NCI-H2227 treated with DMSO at 0.1 percent for 48 hours (cell line): Measurements from ENCODE around the gene TGFBRAP1.
A peak's percentile ranks its signal among the peaks of the same experiment; 100 is the strongest.

Experiments used
- DNase-seq: peaks from one replicate; lab custom pipeline; 2025; lab: John Stamatoyannopoulos, UW

TGFBRAP1 gene

GRCh38 chr2:105238664-105239240 is 90.8 kb downstream of the TGFBRAP1 start:
- no peak for DNase-seq

- DNase-seq: no peak
These were observed 92.3 kb downstream of the TGFBRAP1 start for GRCh38 chr2:105237045-105237765.

GRCh38 chr2:105236060-105236424 is 93.5 kb downstream of the TGFBRAP1 start:
- DNase-seq: no peak

DNA sequence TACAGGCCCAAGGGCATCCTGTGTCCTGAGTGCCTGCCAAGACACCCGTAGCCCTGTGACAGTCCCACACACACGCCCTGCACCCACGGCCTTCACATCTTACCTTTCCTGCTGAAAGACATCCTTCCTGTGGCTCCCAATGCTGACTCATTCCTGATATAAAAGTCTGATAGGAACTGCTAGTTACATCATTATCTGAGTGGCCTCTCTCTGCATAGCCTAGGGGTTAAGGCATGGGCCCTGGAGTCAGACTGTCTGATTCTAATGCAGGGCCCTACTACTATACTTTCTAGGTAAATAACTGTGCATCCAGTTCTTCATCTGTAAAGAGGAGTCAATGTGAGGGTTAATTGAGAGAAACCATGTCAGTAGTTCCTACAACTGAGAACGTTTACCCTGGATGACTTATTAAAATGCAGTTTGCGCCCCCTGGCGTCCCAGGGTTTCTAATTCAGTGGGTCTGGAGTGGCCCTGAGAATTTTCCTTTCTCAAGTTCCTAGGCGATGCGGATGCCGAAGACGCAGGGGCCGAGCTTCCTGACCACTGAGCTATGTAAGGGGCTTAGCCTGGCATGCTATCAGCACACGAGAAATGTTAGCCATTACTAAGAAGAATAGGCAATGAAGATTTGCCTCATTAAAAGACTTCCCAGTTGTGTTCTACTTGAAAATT is 94.0 kb downstream of the TGFBRAP1 start:
- DNase-seq: peak; percentile 57

GRCh38 chr2:105231232-105231619 is 98.3 kb downstream of the TGFBRAP1 start:
- DNase-seq: no peak

GRCh38 chr2:105224444-105224843 is 105.1 kb downstream of the TGFBRAP1 start:
- DNase-seq: no peak

GRCh38 chr2:105220604-105221003 is 108.9 kb downstream of the TGFBRAP1 start:
- DNase-seq: no peak

DNA sequence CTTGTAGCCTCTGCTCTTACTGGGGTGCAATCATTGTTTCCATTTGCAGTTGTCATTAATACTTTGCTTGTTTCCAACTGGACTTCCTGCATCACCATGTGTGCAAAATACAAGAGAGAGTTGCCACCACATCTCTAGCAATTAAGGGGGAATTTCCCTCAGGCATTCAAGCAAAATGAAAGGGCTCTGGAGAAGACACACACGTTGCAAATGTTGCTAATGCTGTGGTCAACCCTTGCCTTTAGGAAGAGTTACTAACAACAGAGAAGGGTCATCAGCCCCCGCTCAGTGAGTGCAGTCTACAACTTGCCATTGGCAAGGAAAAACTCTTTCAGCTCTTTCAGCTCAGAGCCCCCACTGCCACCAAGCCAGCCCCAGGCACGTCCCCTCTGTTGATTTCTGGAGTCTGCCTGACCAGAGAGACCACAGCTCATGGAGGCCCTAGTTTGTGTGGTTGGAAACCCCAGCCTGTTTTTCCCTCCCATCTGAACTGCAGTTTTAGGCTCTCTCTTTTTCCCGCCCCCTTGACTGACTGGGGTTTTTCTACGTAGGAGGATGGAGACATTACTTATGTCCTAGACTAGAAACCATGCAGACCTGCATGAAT is 113.8 kb downstream of the TGFBRAP1 start:
- DNase-seq: no peak
